IMR-90 (cell line): Measurements from ENCODE around the gene APMAP. TPM values are rescaled to one million over a fixed set of nuclear protein-coding genes. Genes with fewer than 3 reads are reported as not detected.

Experiments
- ATAC-seq: fragments of 200-7000 bp; cut with Tn5 transposase; 2 replicates; pipeline ENCODE4 v1.9.1; 2020; ENCODE audit warnings: low read depth, mild to moderate bottlenecking, moderate library complexity
- BruUV-seq: library from RNA; stranded (reverse); fragments of 400-500 nt; replicated peaks from 2 replicates; lab custom pipeline; 2021; lab: Mats Ljungman, UMichigan
- CTCF ChIA-PET: fragments of 300-600 bp; formaldehyde crosslinking; extraction: SDS; loops from one replicate; lab custom pipeline; 2021; ENCODE audit warnings: antibody characterized with exemption; lab: Yijun Ruan, JAX
- POLR2A ChIA-PET: fragments of 300-600 bp; sonication (Branson Sonifier 250); formaldehyde crosslinking; loops from one replicate; lab custom pipeline; 2022; ENCODE audit warnings: antibody characterized with exemption; ENCODE audit not compliant: unreplicated experiment; lab: Charles Lee
- DNase-seq: peaks from one replicate; pipeline ENCODE4 v3.0.0; 2013
- H2AFZ ChIP-seq: replicated peaks from 2 replicates; pipeline ENCODE3; 2013; ENCODE audit warnings: low read length, mild to moderate bottlenecking; ENCODE audit not compliant: poor library complexity
- H2AK5ac ChIP-seq: 2 replicates; pipeline ENCODE4 v1.6.1; 2013; ENCODE audit warnings: low read depth, low read length, inconsistent platforms
- H2AK9ac ChIP-seq: replicated peaks from 2 replicates; pipeline ENCODE3; 2013; ENCODE audit warnings: mild to moderate bottlenecking, low read depth, low read length, moderate library complexity; ENCODE audit not compliant: poor library complexity
- H2BK120ac ChIP-seq: 2 replicates; pipeline ENCODE4 v1.6.1; 2013; ENCODE audit warnings: low read depth, low read length, inconsistent platforms
- H2BK15ac ChIP-seq: 3 replicates; pipeline ENCODE4 v1.6.1; 2013; ENCODE audit warnings: low read depth, low read length, inconsistent platforms
- H2BK20ac ChIP-seq: 2 replicates; pipeline ENCODE4 v1.6.1; 2013; ENCODE audit warnings: low read depth, mild to moderate bottlenecking, inconsistent platforms, low read length, moderate library complexity
- H2BK5ac ChIP-seq: 2 replicates; pipeline ENCODE4 v1.6.1; 2013; ENCODE audit warnings: mild to moderate bottlenecking, low read depth, low read length, inconsistent platforms; ENCODE audit not compliant: poor library complexity, severe bottlenecking
- H3K14ac ChIP-seq: replicated peaks from 2 replicates; pipeline ENCODE4 v1.6.1; 2013; ENCODE audit warnings: low read depth, low read length, inconsistent platforms
- H3K18ac ChIP-seq: 2 replicates; pipeline ENCODE4 v1.6.1; 2013; ENCODE audit warnings: low read depth, low read length, control low read depth
- H3K23ac ChIP-seq: 2 replicates; pipeline ENCODE4 v1.6.1; 2013; ENCODE audit warnings: low read depth, low read length, inconsistent platforms
- H3K27ac ChIP-seq: 2 replicates; pipeline ENCODE4 v1.5.1; 2013; ENCODE audit warnings: mild to moderate bottlenecking, control low read depth, low read length; ENCODE audit not compliant: insufficient read depth
- H3K27me3 ChIP-seq: 2 replicates; pipeline ENCODE4 v1.6.1; 2013; ENCODE audit warnings: low read length; ENCODE audit not compliant: control insufficient read depth, insufficient read depth
- H3K36me3 ChIP-seq: 2 replicates; pipeline ENCODE4 v1.6.1; 2013; ENCODE audit warnings: low read length, mixed read lengths; ENCODE audit not compliant: control insufficient read depth, insufficient read depth
- H3K4ac ChIP-seq: 2 replicates; pipeline ENCODE4 v1.6.1; 2013; ENCODE audit warnings: low read depth, low read length, inconsistent platforms
- H3K4me1 ChIP-seq: 2 replicates; pipeline ENCODE4 v1.6.1; 2013; ENCODE audit warnings: low read length, mixed read lengths; ENCODE audit not compliant: control insufficient read depth, insufficient read depth
- H3K4me2 ChIP-seq: 2 replicates; pipeline ENCODE4 v1.6.1; 2013; ENCODE audit warnings: low read depth, mild to moderate bottlenecking, control low read depth, low read length, moderate library complexity
- H3K4me3 ChIP-seq: 2 replicates; pipeline ENCODE4 v1.5.1; 2013; ENCODE audit warnings: low read depth, mild to moderate bottlenecking, control low read depth, low read length, moderate library complexity; ENCODE audit not compliant: insufficient read depth
- H3K56ac ChIP-seq: 2 replicates; pipeline ENCODE4 v1.6.1; 2013; ENCODE audit warnings: low read length, inconsistent platforms; ENCODE audit not compliant: insufficient read depth; ENCODE audit errors: extremely low read depth
- H3K79me1 ChIP-seq, 2 experiments: 2 replicates each; pipeline ENCODE4 v1.6.1; 2013; ENCODE audit warnings: low read length in 2 of 2, inconsistent platforms in 1 of 2, low read depth in 1 of 2
- H3K9ac ChIP-seq: 2 replicates; pipeline ENCODE4 v1.6.1; 2013; ENCODE audit warnings: low read depth, low read length, control low read depth
- H3K9me1 ChIP-seq: 2 replicates; pipeline ENCODE4 v1.6.1; 2013; ENCODE audit warnings: low read length, inconsistent platforms; ENCODE audit not compliant: insufficient read depth
- H3K9me3 ChIP-seq: 2 replicates; pipeline ENCODE4 v1.6.1; 2013; ENCODE audit warnings: low read length; ENCODE audit not compliant: control insufficient read depth, insufficient read depth
- H4K20me1 ChIP-seq: 2 replicates; pipeline ENCODE4 v1.6.1; 2013; ENCODE audit warnings: low read length, inconsistent platforms; ENCODE audit not compliant: insufficient read depth
- H4K5ac ChIP-seq: 2 replicates; pipeline ENCODE4 v1.6.1; 2013; ENCODE audit warnings: mild to moderate bottlenecking, low read depth, low read length, control low read depth
- H4K8ac ChIP-seq, 2 experiments: 2 replicates each; pipeline ENCODE4 v1.6.1; 2013; ENCODE audit warnings: low read depth in 2 of 2, low read length in 2 of 2, control low read depth in 1 of 2, inconsistent platforms in 1 of 2
- H4K91ac ChIP-seq: 2 replicates; pipeline ENCODE4 v1.6.1; 2013; ENCODE audit warnings: low read depth, low read length, inconsistent platforms; ENCODE audit not compliant: insufficient read depth
- BHLHE40 ChIP-seq: fragments of 150-350 bp; IDR thresholded peaks from 2 replicates; pipeline ENCODE4 v1.6.1; 2016; ENCODE audit warnings: mild to moderate bottlenecking, low read depth, low read length
- CEBPB ChIP-seq: IDR thresholded peaks from 2 replicates; pipeline ENCODE4 v1.6.1; 2012; ENCODE audit warnings: low read depth, low read length, improper control_type of control experiment
- CTCF ChIP-seq: conservative IDR thresholded peaks from 2 replicates; pipeline ENCODE4 v1.5.1; 2012; ENCODE audit warnings: mild to moderate bottlenecking, low read depth, low read length, improper control_type of control experiment
- ELK1 ChIP-seq: fragments of 150-350 bp; IDR thresholded peaks from 2 replicates; pipeline ENCODE4 v1.6.1; 2016; ENCODE audit warnings: low read depth, mild to moderate bottlenecking, low read length, moderate library complexity, borderline replicate concordance
- MAZ ChIP-seq: IDR thresholded peaks from 2 replicates; pipeline ENCODE4 v1.6.1; 2012; ENCODE audit warnings: low read depth, mild to moderate bottlenecking, low read length, improper control_type of control experiment, moderate library complexity, borderline replicate concordance
- POLR2A ChIP-seq: IDR thresholded peaks from 2 replicates; pipeline ENCODE4 v1.6.1; 2012; ENCODE audit warnings: mild to moderate bottlenecking, low read depth, low read length
- RAD21 ChIP-seq: IDR thresholded peaks from 2 replicates; pipeline ENCODE4 v1.6.1; 2012; ENCODE audit warnings: low read length, improper control_type of control experiment
- RFX5 ChIP-seq: IDR thresholded peaks from 2 replicates; pipeline ENCODE4 v1.8.0; 2012; ENCODE audit warnings: low read depth, mild to moderate bottlenecking, low read length, moderate library complexity
- SMC3 ChIP-seq: fragments of 150-350 bp; IDR thresholded peaks from 2 replicates; pipeline ENCODE4 v1.6.1; 2016; ENCODE audit warnings: low read depth, mild to moderate bottlenecking, antibody characterized with exemption, low read length, moderate library complexity
- WGBS, 2 experiments: methylation state at CpG; one replicate each; pipeline versions ENCODE4 v1.1.5 to v1.1.7; 2013; ENCODE audit warnings: missing lambda C conversion rate in 2 of 2; ENCODE audit not compliant: insufficient read length in 1 of 2; ENCODE audit errors: extremely low coverage in 2 of 2; 5-methylcytosine and 5-hydroxymethylcytosine counted together
- dilution Hi-C: fragments of 300-500 bp; cut with HindIII; formaldehyde crosslinking; loops from one replicate; pipeline ENCODE4 v1.14.3; 2018; ENCODE audit warnings: low sequenced_read_pairs; ENCODE audit not compliant: unreplicated experiment
- in situ Hi-C: fragments of 300-500 bp; cut with MboI; formaldehyde crosslinking; loops from 3 replicates; pipeline ENCODE4 v1.14.3; 2019; ENCODE audit warnings: low sequenced_read_pairs, inconsistent platforms, mixed read lengths
- intact Hi-C: fragments of 100-400 bp; cut with micrococcal nuclease; formaldehyde crosslinking; loops from 2 replicates; pipeline ENCODE4 v1.10.0; 2022
- polyA plus RNA-seq, 3 experiments: library from polyadenylated mRNA; depleted of rRNA; stranded (reverse); fragments of >200 nt; gene quantifications; 2 replicates each; pipeline ENCODE4 v1.2.3, GENCODE V29; 2012; ENCODE audit warnings: low replicate concordance in 1 of 3
- total RNA-seq: library from RNA; depleted of rRNA; stranded (reverse); fragments of >200 nt; gene quantifications from 2 replicates; pipeline ENCODE4 v1.2.3, GENCODE V29; 2012
- TF ChIP-seq, protein P1 (sequence below): fragments of 150-350 bp; IDR thresholded peaks from 2 replicates; pipeline ENCODE4 v1.6.1; 2017; ENCODE audit warnings: mild to moderate bottlenecking, antibody characterized with exemption, low read length, low read depth

The APMAP gene
- total and polyA plus RNA-seq, 2 of the 4 experiments (the other 2 are of a cell fraction) = 67.2 to 88.8 TPM

GRCh38 chr20:25039697-25040437, 47.3 kb upstream of the APMAP start:
- Histone ChIP-seq H3K9ac (no peak overlapping the region), H3K4ac (no peak overlapping the region), H4K20me1 (no peaks in the 10 kb centered on the region; the same call in 1 of the 2 replicates), H3K4me2 (peak overlapping the region; percentile 1; the same call in 1 of the 2 replicates), H3K27ac (peak overlapping the region; percentile 46; the same call in 1 of the 2 replicates), H2BK5ac (no peak overlapping the region), H2AK5ac (no peak overlapping the region), H3K9me1 (peaks cover 3% of the 10 kb centered on the region; the same call in 1 of the 2 replicates), H3K36me3 (no peaks in the 10 kb centered on the region), H3K4me1 (peaks cover 7% of the 10 kb centered on the region; the same call in 1 of the 2 replicates), H2AFZ (peak overlapping the region; percentile 14), H2BK20ac (no peak overlapping the region), H4K8ac (no peak overlapping the region), H4K91ac (no peak overlapping the region), H3K27me3 (peaks cover 8% of the 10 kb centered on the region), H3K4me3 (no peak overlapping the region), H3K79me1 (no peaks in the 10 kb centered on the region), H3K9me3 (no peaks in the 10 kb centered on the region), H2BK120ac (no peak overlapping the region), H2AK9ac (peak overlapping the region; percentile 23), H3K18ac (no peak overlapping the region; the same call in 1 of the 2 replicates), H3K56ac (no peak overlapping the region), H2BK15ac (no peak overlapping the region), H4K5ac (no peak overlapping the region), H3K14ac (no peak overlapping the region), H3K23ac (no peak overlapping the region)
- CTCF ChIA-PET = interaction anchor here (1.0 kb wide), 1 partner anchor 20 kb away, joined by 3 read pairs; no protein-coding TSS in a partner anchor
- WGBS, 2 experiments = 0% methylated on average over 2 of the region's 9 CpGs; no CpG with 5 or more reads in 1 of the 2 experiments
- in situ Hi-C loops (no loop called here), intact Hi-C loops (loop anchor here (2.0 kb wide), 1 partner anchor 39 kb away; no protein-coding TSS in a partner anchor), dilution Hi-C loops (no loop called here)
- no peak for TF ChIP-seq SMC3
- no peak for TF ChIP-seq POLR2A
- TF ChIP-seq ELK1 = no peak
- TF ChIP-seq MAZ = no peak
- no peak for TF ChIP-seq BHLHE40
- TF ChIP-seq RAD21 = no peak
- TF ChIP-seq CTCF = no peak
- TF ChIP-seq, protein P1, sequence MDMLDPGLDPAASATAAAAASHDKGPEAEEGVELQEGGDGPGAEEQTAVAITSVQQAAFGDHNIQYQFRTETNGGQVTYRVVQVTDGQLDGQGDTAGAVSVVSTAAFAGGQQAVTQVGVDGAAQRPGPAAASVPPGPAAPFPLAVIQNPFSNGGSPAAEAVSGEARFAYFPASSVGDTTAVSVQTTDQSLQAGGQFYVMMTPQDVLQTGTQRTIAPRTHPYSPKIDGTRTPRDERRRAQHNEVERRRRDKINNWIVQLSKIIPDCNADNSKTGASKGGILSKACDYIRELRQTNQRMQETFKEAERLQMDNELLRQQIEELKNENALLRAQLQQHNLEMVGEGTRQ = no peak
- no peak for TF ChIP-seq CEBPB
- TF ChIP-seq RFX5 = no peak
- ATAC-seq (peak; percentile 73), DNase-seq (peak; percentile 44)
- no TSS peak for BruUV-seq
- POLR2A ChIA-PET = no interaction called here
